Smooth muscle cell (in vitro differentiated cells): ENCODE results near the gene UBXN1. TPM values are rescaled to one million over a fixed set of nuclear protein-coding genes. Genes with fewer than 3 reads are reported as not detected.

ENCODE experiments used
- DNase-seq: peaks from one replicate; lab custom pipeline; 2025; ENCODE audit not compliant: unreplicated experiment; lab: John Stamatoyannopoulos, UW
- H2AFZ ChIP-seq: fragments of 200-600 bp; sonication (generic); 2 replicates; pipeline ENCODE4 v1.6.0; 2016; ENCODE audit warnings: antibody characterized with exemption, low read depth, mild to moderate bottlenecking
- H3F3A ChIP-seq: fragments of 200-600 bp; sonication (generic); 2 replicates; pipeline ENCODE4 v1.6.0; 2017; ENCODE audit warnings: antibody characterized with exemption, low read depth
- H3K27ac ChIP-seq: fragments of 200-600 bp; sonication (generic); 2 replicates; pipeline ENCODE4 v1.5.1; 2016; ENCODE audit warnings: low read depth, mild to moderate bottlenecking
- H3K27me3 ChIP-seq: fragments of 200-600 bp; sonication (generic); 2 replicates; pipeline ENCODE4 v1.6.1; 2016; ENCODE audit warnings: low read depth, mild to moderate bottlenecking
- H3K36me3 ChIP-seq: fragments of 200-600 bp; sonication (generic); 2 replicates; pipeline ENCODE4 v1.5.1; 2016; ENCODE audit warnings: low read depth
- H3K4me1 ChIP-seq: fragments of 200-600 bp; sonication (generic); 2 replicates; pipeline ENCODE4 v1.5.1; 2016; ENCODE audit warnings: low read depth
- H3K4me2 ChIP-seq: fragments of 200-600 bp; sonication (generic); 2 replicates; pipeline ENCODE4 v1.6.0; 2016; ENCODE audit warnings: mild to moderate bottlenecking
- H3K4me3 ChIP-seq: fragments of 200-600 bp; sonication (generic); 2 replicates; pipeline ENCODE4 v1.5.1; 2016; ENCODE audit warnings: mild to moderate bottlenecking
- H3K79me2 ChIP-seq: fragments of 200-600 bp; sonication (generic); 2 replicates; pipeline ENCODE4 v1.6.0; 2016; ENCODE audit warnings: low read depth, mild to moderate bottlenecking
- H3K9ac ChIP-seq: fragments of 200-600 bp; sonication (generic); 2 replicates; pipeline ENCODE4 v1.6.0; 2016; ENCODE audit warnings: low read depth
- H3K9me3 ChIP-seq: fragments of 200-600 bp; sonication (generic); replicated peaks from 2 replicates; pipeline ENCODE4 v1.5.1; 2016; ENCODE audit warnings: low read depth
- H4K20me1 ChIP-seq: fragments of 200-600 bp; sonication (generic); 2 replicates; pipeline ENCODE4 v1.6.0; 2016; ENCODE audit warnings: low read depth
- WGBS: methylation state at CpG from one replicate; pipeline ENCODE4 v1.1.7; 2016; ENCODE audit warnings: low lambda C conversion rate; 5-methylcytosine and 5-hydroxymethylcytosine counted together
- polyA plus RNA-seq: library from polyadenylated mRNA; unstranded; fragments of >200 nt; fragmentation: Nextera tagmentation; extraction: Ambion mirVana; gene quantifications from 2 replicates; pipeline ENCODE4 v1.2.1, GENCODE V29; 2016
- small RNA-seq: library from RNA; depleted of rRNA; stranded (forward); fragments of <200 nt; gene quantifications from one replicate; pipeline ENCODE3, GENCODE V24; 2014
- total RNA-seq: library from RNA; depleted of rRNA; stranded (reverse); fragments of >200 nt; gene quantifications from 2 replicates; pipeline ENCODE4 v1.2.3, GENCODE V29; 2014
- TF ChIP-seq, protein P1 (sequence below): fragments of 200-600 bp; sonication (generic); IDR thresholded peaks from 2 replicates; pipeline ENCODE4 v1.5.1; 2017; ENCODE audit warnings: borderline replicate concordance, mild to moderate bottlenecking, antibody characterized with exemption; ENCODE audit not compliant: insufficient read depth, poor library complexity, severe bottlenecking

The UBXN1 gene
- total and polyA plus RNA-seq, 2 experiments from 2014 or later, result 58.1 to 73.5 TPM

DNA sequence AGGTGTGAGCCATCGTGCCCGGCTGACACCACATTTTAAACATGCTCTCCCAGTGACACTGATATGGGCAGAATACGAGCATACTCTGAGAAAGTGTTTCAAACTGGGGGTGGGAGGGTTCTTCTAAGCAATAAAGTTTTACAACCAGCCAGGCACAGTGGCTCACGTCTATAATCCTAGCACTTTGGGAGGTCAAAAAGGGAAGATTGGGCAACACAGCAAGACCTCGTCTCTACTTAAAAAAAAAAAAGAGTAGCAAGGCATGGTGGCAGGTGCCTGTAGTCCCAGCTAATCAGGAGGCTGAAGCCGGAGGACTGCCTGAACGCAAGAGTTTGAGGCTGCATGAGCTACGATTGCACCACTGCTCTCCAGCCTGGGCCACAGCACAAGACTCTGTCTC is 34.7 kb downstream of the UBXN1 start:
- H3K4me3 ChIP-seq, result no peak overlapping the region
- H3K36me3 ChIP-seq, result no peaks in the 10 kb centered on the region
- TF ChIP-seq, protein P1, sequence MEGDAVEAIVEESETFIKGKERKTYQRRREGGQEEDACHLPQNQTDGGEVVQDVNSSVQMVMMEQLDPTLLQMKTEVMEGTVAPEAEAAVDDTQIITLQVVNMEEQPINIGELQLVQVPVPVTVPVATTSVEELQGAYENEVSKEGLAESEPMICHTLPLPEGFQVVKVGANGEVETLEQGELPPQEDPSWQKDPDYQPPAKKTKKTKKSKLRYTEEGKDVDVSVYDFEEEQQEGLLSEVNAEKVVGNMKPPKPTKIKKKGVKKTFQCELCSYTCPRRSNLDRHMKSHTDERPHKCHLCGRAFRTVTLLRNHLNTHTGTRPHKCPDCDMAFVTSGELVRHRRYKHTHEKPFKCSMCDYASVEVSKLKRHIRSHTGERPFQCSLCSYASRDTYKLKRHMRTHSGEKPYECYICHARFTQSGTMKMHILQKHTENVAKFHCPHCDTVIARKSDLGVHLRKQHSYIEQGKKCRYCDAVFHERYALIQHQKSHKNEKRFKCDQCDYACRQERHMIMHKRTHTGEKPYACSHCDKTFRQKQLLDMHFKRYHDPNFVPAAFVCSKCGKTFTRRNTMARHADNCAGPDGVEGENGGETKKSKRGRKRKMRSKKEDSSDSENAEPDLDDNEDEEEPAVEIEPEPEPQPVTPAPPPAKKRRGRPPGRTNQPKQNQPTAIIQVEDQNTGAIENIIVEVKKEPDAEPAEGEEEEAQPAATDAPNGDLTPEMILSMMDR, result no peak
- no peak for DNase-seq
- peaks cover 10% of the 10 kb centered on the region for H4K20me1 ChIP-seq
- no peaks in the 10 kb centered on the region for H3K9me3 ChIP-seq
- H3K27me3 ChIP-seq, result no peaks in the 10 kb centered on the region
- H3K27ac ChIP-seq, result no peak overlapping the region
- no peak overlapping the region for H3K4me2 ChIP-seq
- H3K79me2 ChIP-seq, result peaks cover 60% of the 10 kb centered on the region
- no peaks in the 10 kb centered on the region for H3K4me1 ChIP-seq
- H2AFZ ChIP-seq, result no peak overlapping the region
- no peak overlapping the region for H3K9ac ChIP-seq
- WGBS, result 74% methylated on average over 8 of the region's 8 CpGs
- peaks cover 3% of the 10 kb centered on the region for H3F3A ChIP-seq

DNA sequence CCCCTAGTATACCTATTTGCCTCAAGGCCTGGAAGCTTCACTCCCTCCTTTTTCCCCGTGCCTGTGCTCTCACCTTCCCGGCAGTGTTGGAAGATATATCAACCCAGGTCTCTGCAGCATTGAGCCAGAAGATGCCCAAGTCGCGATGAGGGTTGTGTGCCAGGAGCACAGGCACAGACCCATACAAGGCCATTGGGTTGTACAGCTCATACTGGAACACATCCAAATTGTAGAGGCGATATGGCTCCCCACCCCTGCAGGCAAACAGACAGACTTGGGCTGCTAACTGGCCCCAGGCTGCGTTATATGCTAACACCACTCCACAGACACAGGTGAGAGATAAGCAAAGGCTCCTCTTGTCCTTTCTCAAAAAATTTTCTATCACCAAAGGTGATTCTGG is 46.4 kb downstream of the UBXN1 start:
- H3K36me3 ChIP-seq, result peaks cover 21% of the 10 kb centered on the region

DNA sequence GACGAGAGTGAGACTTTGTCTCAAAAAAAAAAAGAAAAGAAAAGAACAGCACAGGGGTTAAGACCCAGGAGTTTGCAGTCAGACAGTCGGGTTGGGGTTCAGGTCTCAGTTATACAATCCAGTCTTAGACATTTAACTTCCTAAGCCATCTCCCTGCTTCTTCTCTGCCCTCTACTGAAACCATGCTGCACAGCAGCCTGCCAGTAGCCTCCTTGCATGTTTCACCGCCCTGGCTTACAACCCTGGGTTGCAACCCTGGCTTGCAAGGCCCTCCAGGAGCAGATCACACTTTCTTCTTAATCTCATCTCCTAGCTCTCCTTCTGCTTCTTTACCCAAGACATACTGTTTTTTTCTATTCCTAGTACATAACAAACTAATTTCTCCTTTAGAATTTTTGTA is 51.2 kb downstream of the UBXN1 start:
- 89% methylated on average over 3 of the region's 3 CpGs for WGBS
- Histone ChIP-seq H3K4me3 (no peak overlapping the region), H3F3A (peaks cover 16% of the 10 kb centered on the region), H3K27me3 (no peaks in the 10 kb centered on the region), H3K4me1 (no peaks in the 10 kb centered on the region), H3K36me3 (peaks cover 13% of the 10 kb centered on the region), H2AFZ (no peak overlapping the region), H3K9me3 (no peaks in the 10 kb centered on the region), H3K79me2 (no peaks in the 10 kb centered on the region), H4K20me1 (no peaks in the 10 kb centered on the region), H3K27ac (no peak overlapping the region), H3K4me2 (no peak overlapping the region), H3K9ac (no peak overlapping the region)
- TF ChIP-seq, protein P1, result no peak
- DNase-seq, result no peak

More for the DNA sequence above, 46.4 kb downstream of the UBXN1 start:
- 93% methylated on average over 6 of the region's 6 CpGs for WGBS
- no peak for DNase-seq
- Histone ChIP-seq H4K20me1 (no peaks in the 10 kb centered on the region), H3K4me2 (no peak overlapping the region), H3K9ac (no peak overlapping the region), H3K27ac (no peak overlapping the region), H2AFZ (no peak overlapping the region), H3K79me2 (peaks cover 3% of the 10 kb centered on the region), H3F3A (peaks cover 4% of the 10 kb centered on the region), H3K4me1 (no peaks in the 10 kb centered on the region), H3K4me3 (no peak overlapping the region), H3K27me3 (no peaks in the 10 kb centered on the region), H3K9me3 (no peaks in the 10 kb centered on the region)
- TF ChIP-seq, protein P1, result no peak

Small RNA genes lying within 50 kb of the gene (small RNA-seq; reads per million reads assigned to genes)
- not detected for gene SNORA57

Other genes starting within 250 kb of the UBXN1 start
- gene AHNAK, start 132.3 kb downstream of the UBXN1 start, total RNA-seq, result 229 and 240 TPM in 2 replicates
- 27.2 and 58.8 TPM in 2 replicates for gene AHNAK, start 132.3 kb downstream of the UBXN1 start, polyA plus RNA-seq
- 773 and 864 TPM in 2 replicates for gene EEF1G, start 105.2 kb downstream of the UBXN1 start, total RNA-seq
- gene EEF1G, start 105.2 kb downstream of the UBXN1 start, polyA plus RNA-seq, result 433 and 463 TPM in 2 replicates
- 3.0 and 5.5 TPM in 2 replicates for gene TUT1, start 87.5 kb downstream of the UBXN1 start, total RNA-seq
- gene TUT1, start 87.5 kb downstream of the UBXN1 start, polyA plus RNA-seq, result 15.9 and 18.6 TPM in 2 replicates
- 57.0 and 65.9 TPM in 2 replicates for gene MTA2, start 77.2 kb downstream of the UBXN1 start, total RNA-seq
- gene MTA2, start 77.2 kb downstream of the UBXN1 start, polyA plus RNA-seq, result 20.5 and 22.7 TPM in 2 replicates
- 20.6 and 35.0 TPM in 2 replicates for gene EML3, start 66.3 kb downstream of the UBXN1 start, total RNA-seq
- 36.8 and 47.2 TPM in 2 replicates for gene EML3, start 66.3 kb downstream of the UBXN1 start, polyA plus RNA-seq
- gene ROM1, start 65.8 kb downstream of the UBXN1 start, total RNA-seq, result 0.63 and 4.0 TPM in 2 replicates
- gene ROM1, start 65.8 kb downstream of the UBXN1 start, polyA plus RNA-seq, result 0.91 and 1.4 TPM in 2 replicates
- gene B3GAT3, start 57.1 kb downstream of the UBXN1 start, total RNA-seq, result 19.3 and 20.0 TPM in 2 replicates
- 66.9 and 73.8 TPM in 2 replicates for gene B3GAT3, start 57.1 kb downstream of the UBXN1 start, polyA plus RNA-seq
- gene GANAB, start 32.5 kb downstream of the UBXN1 start, total RNA-seq, result 176 and 186 TPM in 2 replicates
- gene GANAB, start 32.5 kb downstream of the UBXN1 start, polyA plus RNA-seq, result 194 and 225 TPM in 2 replicates
- gene INTS5, start 25.8 kb downstream of the UBXN1 start, total RNA-seq, result 7.3 and 8.2 TPM in 2 replicates
- 11.9 and 13.2 TPM in 2 replicates for gene INTS5, start 25.8 kb downstream of the UBXN1 start, polyA plus RNA-seq
- gene C11orf98, start 13.9 kb downstream of the UBXN1 start, total RNA-seq, result 54.4 and 68.4 TPM in 2 replicates
- 101 and 114 TPM in 2 replicates for gene C11orf98, start 13.9 kb downstream of the UBXN1 start, polyA plus RNA-seq
- gene CSKMT, start 13.8 kb downstream of the UBXN1 start, total RNA-seq, result 1.3 and 4.9 TPM in 2 replicates
- 1.4 and 9.8 TPM in 2 replicates for gene CSKMT, start 13.8 kb downstream of the UBXN1 start, polyA plus RNA-seq
- gene UQCC3, start 7.4 kb downstream of the UBXN1 start, total RNA-seq, result 5.5 and 7.7 TPM in 2 replicates
- gene UQCC3, start 7.4 kb downstream of the UBXN1 start, polyA plus RNA-seq, result 14.4 and 16.7 TPM in 2 replicates
- gene LBHD1, start 6.8 kb downstream of the UBXN1 start, total RNA-seq, result 1.5 and 5.6 TPM in 2 replicates
- gene LBHD1, start 6.8 kb downstream of the UBXN1 start, polyA plus RNA-seq, result 3.9 and 7.7 TPM in 2 replicates
- 0.76 and 1.3 TPM in 2 replicates for gene LRRN4CL, start 10.5 kb upstream of the UBXN1 start, total RNA-seq
- gene LRRN4CL, start 10.5 kb upstream of the UBXN1 start, polyA plus RNA-seq, result not detected in 2 replicates
- gene BSCL2, start 28.4 kb upstream of the UBXN1 start, total RNA-seq, result 76.4 and 79.7 TPM in 2 replicates
- 115 and 123 TPM in 2 replicates for gene BSCL2, start 28.4 kb upstream of the UBXN1 start, polyA plus RNA-seq
- gene GNG3, start 28.6 kb upstream of the UBXN1 start, total RNA-seq, result 0.18 TPM in 1 of 2 replicates, not detected in the other
- 0.18 and 1.2 TPM in 2 replicates for gene GNG3, start 28.6 kb upstream of the UBXN1 start, polyA plus RNA-seq
- gene HNRNPUL2, start 48.4 kb upstream of the UBXN1 start, total RNA-seq, result 14.3 and 19.4 TPM in 2 replicates
- 3.6 and 4.5 TPM in 2 replicates for gene HNRNPUL2, start 48.4 kb upstream of the UBXN1 start, polyA plus RNA-seq
- 20.1 and 53.0 TPM in 2 replicates for gene TTC9C, start 49.4 kb upstream of the UBXN1 start, total RNA-seq
- gene TTC9C, start 49.4 kb upstream of the UBXN1 start, polyA plus RNA-seq, result 46.9 and 49.3 TPM in 2 replicates
- gene ZBTB3, start 75.1 kb upstream of the UBXN1 start, total RNA-seq, result 3.3 TPM in 2 replicates
- gene ZBTB3, start 75.1 kb upstream of the UBXN1 start, polyA plus RNA-seq, result 2.9 and 3.6 TPM in 2 replicates
- gene POLR2G, start 82.5 kb upstream of the UBXN1 start, total RNA-seq, result 147 and 197 TPM in 2 replicates
- 192 and 220 TPM in 2 replicates for gene POLR2G, start 82.5 kb upstream of the UBXN1 start, polyA plus RNA-seq
- 10.5 and 11.9 TPM in 2 replicates for gene TAF6L, start 92.3 kb upstream of the UBXN1 start, total RNA-seq
- gene TAF6L, start 92.3 kb upstream of the UBXN1 start, polyA plus RNA-seq, result 18.6 and 27.2 TPM in 2 replicates
- 96.0 and 103 TPM in 2 replicates for gene TMEM179B, start 108.3 kb upstream of the UBXN1 start, total RNA-seq
- gene TMEM179B, start 108.3 kb upstream of the UBXN1 start, polyA plus RNA-seq, result 113 and 125 TPM in 2 replicates
- gene TMEM223, start 112.9 kb upstream of the UBXN1 start, total RNA-seq, result 43.2 and 47.8 TPM in 2 replicates
- 40.8 and 46.8 TPM in 2 replicates for gene TMEM223, start 112.9 kb upstream of the UBXN1 start, polyA plus RNA-seq
- gene NXF1, start 126.4 kb upstream of the UBXN1 start, total RNA-seq, result 33.4 and 35.4 TPM in 2 replicates
- gene NXF1, start 126.4 kb upstream of the UBXN1 start, polyA plus RNA-seq, result 46.5 and 78.8 TPM in 2 replicates
- gene STX5, start 153.0 kb upstream of the UBXN1 start, total RNA-seq, result 44.6 and 52.6 TPM in 2 replicates
- gene STX5, start 153.0 kb upstream of the UBXN1 start, polyA plus RNA-seq, result 67.9 and 69.0 TPM in 2 replicates
- gene TEX54, start 153.8 kb upstream of the UBXN1 start, total RNA-seq, result not detected in 2 replicates
- gene TEX54, start 153.8 kb upstream of the UBXN1 start, polyA plus RNA-seq, result 1.4 and 3.1 TPM in 2 replicates
- 19.3 and 36.6 TPM in 2 replicates for gene WDR74, start 160.5 kb upstream of the UBXN1 start, total RNA-seq
- 41.3 and 46.1 TPM in 2 replicates for gene WDR74, start 160.5 kb upstream of the UBXN1 start, polyA plus RNA-seq
- gene SLC3A2, start 201.8 kb upstream of the UBXN1 start, total RNA-seq, result 181 and 248 TPM in 2 replicates
- gene SLC3A2, start 201.8 kb upstream of the UBXN1 start, polyA plus RNA-seq, result 179 and 291 TPM in 2 replicates
- gene CHRM1, start 242.3 kb upstream of the UBXN1 start, total RNA-seq, result not detected in 2 replicates
- not detected in 2 replicates for gene CHRM1, start 242.3 kb upstream of the UBXN1 start, polyA plus RNA-seq